ENCODE data around the gene HJV.

HJV gene

GRCh38 chr1:146020058-146021049 is 1.2 kb downstream of the HJV start:
- DNase-seq (ENCODE audit: low read depth, low spot score): no peak
- CTCF ChIA-PET: interaction anchor here (1.1 to 21.4 kb wide), 4 partner anchors 12 to 128 kb away, joined by 6 to 787 read pairs (median 99); partner anchors contain the start of gene TXNIP
- POLR2A ChIA-PET: no interaction called here
- no peak overlapping the region for H3K4me3 ChIP-seq (ENCODE audit: low read depth, low read length)
- no peak for TF ChIP-seq CTCF (IDR thresholded peaks at IDR 0.05; ENCODE audit: insufficient read depth, low read length, missing control alignments)

- H3K4me3 ChIP-seq (ENCODE audit: low read depth, low read length): no peak overlapping the region
- POLR2A ChIA-PET: no interaction called here
- DNase-seq (ENCODE audit: low read depth, low spot score): no peak
- no peak for TF ChIP-seq CTCF (IDR thresholded peaks at IDR 0.05; ENCODE audit: insufficient read depth, low read length, missing control alignments)
- CTCF ChIA-PET: interaction anchor here (1.7 to 21.4 kb wide), 5 partner anchors 11 to 172 kb away, joined by 4 to 787 read pairs (median 153); partner anchors contain the start of genes NUDT17 and TXNIP
Observed at GRCh38 chr1:146019231-146020057, 2.1 kb downstream of the HJV start.

DNA sequence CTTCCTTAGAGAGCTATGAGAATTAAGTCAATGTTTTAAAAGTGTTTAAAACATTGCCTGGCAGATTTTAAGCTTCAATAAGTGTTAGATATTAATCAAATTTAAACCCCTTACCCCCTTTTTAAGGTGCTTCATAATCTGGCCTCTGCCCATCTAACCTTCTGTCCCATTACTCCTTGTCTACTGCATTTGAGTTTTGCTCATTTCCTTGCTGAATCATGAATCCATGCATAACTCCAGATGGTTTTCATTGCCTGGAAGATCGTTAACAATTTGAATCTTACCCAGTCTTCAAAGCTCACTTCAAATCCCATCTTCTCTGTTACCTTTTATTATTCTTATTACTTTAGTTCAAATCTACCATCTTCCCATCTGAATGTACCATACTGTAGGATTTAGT is 4.6 kb downstream of the HJV start:
- no peak for TF ChIP-seq CTCF (IDR thresholded peaks at IDR 0.05; ENCODE audit: insufficient read depth, low read length, missing control alignments)
- POLR2A ChIA-PET: interaction anchor here (0.8 to 1.3 kb wide), 3 partner anchors 35 to 170 kb away, joined by 4 read pairs; partner anchors contain the start of gene LIX1L
- CTCF ChIA-PET: interaction anchor here (0.8 to 21.4 kb wide), 12 partner anchors 9 to 192 kb away, joined by 3 to 787 read pairs (median 4); partner anchors contain the start of genes NUDT17, PIAS3, RBM8A and TXNIP

GRCh38 chr1:146013559-146013922 is 8.0 kb downstream of the HJV start:
- H3K4me3 ChIP-seq (ENCODE audit: low read depth, low read length): no peak overlapping the region
- POLR2A ChIA-PET: no interaction called here
- no peak for TF ChIP-seq CTCF (IDR thresholded peaks at IDR 0.05; ENCODE audit: insufficient read depth, low read length, missing control alignments)
- no peak for DNase-seq (ENCODE audit: low read depth, low spot score)
- CTCF ChIA-PET: interaction anchor here (0.6 to 21.4 kb wide), 8 partner anchors 8 to 167 kb away, joined by 3 to 787 read pairs (median 17); partner anchors contain the start of genes HJV, NUDT17 and TXNIP

More for the DNA sequence above, 4.6 kb downstream of the HJV start:
- no peak for DNase-seq (ENCODE audit: low read depth, low spot score)
- H3K4me3 ChIP-seq (ENCODE audit: low read depth, low read length): no peak overlapping the region

DNA sequence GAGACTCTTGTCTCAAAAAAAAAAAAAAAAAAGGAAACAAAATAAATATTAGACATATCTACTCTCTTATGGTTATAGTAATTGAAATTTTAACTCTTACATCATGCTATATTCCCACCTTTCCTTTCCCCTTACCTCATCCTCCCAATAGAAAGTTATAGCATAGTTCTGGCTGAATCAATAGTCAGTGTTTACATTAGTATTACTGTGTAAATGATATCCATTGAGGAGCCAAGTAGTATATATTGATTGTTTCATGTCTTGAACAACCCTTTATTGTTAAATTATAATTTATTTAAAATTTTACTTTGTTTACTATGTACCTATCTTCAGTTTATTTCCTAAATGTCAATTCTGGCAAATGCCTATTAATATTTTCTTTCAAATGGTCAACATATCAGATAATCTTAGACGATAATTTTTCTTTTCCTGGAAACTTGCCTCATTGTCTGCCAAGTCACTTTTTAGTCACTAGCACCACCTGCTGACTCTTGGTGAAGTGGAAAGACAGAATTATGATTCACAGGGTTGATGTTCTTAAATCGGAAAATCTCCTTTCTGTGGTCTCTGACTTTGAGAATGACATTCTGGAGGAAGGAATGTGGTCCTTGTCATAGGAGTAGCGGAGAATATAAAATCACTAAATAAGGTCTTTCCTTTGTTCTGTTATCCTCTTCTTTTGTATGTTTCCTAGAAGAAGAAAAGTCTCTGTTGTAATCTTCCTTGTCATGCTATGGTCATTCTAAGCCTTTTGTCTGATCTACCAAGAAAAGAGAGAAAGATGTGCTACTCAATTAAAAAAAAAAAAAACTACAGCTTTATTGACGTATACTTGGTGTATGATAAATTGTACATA is 8.6 kb downstream of the HJV start:
- H3K4me3 ChIP-seq (ENCODE audit: low read depth, low read length): no peak overlapping the region
- CTCF ChIA-PET: interaction anchor here (0.6 to 21.4 kb wide), 15 partner anchors 9 to 172 kb away, joined by 3 to 787 read pairs (median 8); partner anchors contain the start of genes HJV, ITGA10, NUDT17 and TXNIP
- POLR2A ChIA-PET: no interaction called here
- peak; percentile 53 for TF ChIP-seq CTCF (IDR thresholded peaks at IDR 0.05; ENCODE audit: insufficient read depth, low read length, missing control alignments)
- DNase-seq (ENCODE audit: low read depth, low spot score): no peak
